Kasumi-1 (cell line): Measurements from ENCODE around the gene POLD3.
"Not testable (repeated sequence)": the region's sequence is repeated elsewhere in the genome, so short reads cannot be mapped to it uniquely, and the experiment has no call there.

Experiments used
- DNase-seq, 2 experiments: peaks; one replicate each; lab custom pipeline; 2025; lab: John Stamatoyannopoulos, UW

The POLD3 gene

DNA sequence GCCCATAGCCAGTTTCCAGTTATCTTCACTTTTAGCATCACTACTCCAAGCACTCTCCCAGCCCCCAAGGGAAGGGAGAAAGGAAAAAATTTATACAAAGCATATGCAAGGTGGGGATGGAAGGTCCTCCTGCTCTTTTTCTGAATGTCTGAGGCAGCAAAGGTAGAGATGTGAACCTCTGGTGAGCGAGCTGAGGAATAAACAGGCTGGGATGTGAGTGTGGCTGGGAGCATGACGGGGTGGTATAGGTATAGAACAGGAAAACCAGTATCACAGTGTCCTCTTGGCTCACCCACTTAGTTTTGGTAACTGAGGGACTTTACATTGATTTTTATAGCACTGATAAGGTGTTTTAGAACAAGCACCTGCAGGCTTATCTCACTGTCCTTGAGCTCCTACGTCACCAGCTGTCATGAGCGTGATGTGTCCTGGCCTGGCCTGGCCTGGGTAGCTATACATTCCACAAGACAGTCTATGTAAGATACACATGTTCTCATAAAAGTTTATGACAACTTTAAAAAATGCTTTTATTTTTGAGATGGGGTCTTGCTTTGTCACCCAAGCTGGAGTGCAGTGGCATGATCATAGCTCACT, 10.3 kb upstream of the POLD3 start:
- no peak for DNase-seq

DNA sequence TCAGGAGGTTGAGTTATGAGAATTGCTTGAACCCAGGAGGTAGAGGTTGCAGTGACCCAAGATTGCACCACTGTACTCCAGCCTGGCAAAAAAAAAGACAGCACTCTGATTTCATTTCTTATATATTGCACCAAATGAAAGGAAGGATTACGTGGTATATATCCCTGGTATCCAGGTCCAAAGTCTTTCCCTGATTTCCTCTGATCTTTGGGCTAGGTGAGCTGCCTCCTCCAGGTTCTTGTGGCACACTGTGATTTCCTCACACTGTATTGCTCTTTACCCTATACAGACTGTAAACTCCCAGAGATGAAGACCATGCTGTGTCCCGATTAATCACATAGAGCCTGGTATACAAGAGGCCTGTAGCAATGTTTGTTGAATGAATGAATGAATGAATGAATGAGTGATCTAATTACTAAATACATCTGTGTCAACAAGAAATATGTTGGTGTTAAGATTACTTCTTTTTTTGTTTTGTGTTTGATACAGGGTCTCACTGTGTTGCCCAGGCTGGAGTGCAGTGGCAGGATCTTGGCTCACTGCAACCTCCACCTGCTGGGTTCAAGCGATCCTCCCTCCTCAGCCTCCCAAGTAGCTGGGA, 9.3 kb upstream of the POLD3 start:
- no peak for DNase-seq

DNA sequence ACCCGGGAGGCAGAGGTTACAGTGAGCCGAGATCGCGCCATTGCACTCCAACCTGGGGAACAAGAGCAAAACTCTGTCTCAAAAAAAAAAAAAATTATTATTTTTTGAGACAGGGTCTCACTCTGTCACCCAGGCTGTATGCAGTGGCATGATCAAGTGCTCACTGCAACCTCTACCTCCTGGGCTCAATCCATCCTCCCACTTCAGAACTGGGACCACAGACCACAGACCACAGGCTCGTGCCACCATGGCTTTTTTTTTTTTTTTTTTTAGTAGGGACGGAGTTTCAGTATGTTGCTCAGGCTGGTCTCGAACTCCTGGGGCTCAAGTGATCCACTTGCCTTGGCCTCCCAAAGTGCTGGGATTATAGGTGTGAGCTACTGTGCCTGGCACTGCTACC, 1.9 kb upstream of the POLD3 start:
- not testable (repeated sequence) for DNase-seq

DNA sequence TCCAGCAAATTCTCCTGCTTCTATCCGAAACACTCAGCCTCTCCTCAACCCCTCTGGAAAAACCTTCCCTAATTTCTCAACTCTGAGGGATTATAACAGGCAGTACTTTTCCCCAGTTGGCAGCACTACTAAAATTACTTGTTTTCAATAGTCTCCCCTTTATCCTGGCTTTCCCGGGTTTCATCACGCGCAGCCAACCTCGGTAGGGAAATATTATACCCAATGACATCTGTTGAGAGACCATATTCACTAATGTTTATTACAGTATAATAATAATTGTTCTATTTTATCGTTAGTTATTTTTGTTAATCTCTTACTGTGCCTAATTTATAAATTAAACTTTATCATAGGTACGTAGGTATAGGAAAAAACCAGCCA, 330 bp upstream of the POLD3 start:
- DNase-seq: no peak

DNA sequence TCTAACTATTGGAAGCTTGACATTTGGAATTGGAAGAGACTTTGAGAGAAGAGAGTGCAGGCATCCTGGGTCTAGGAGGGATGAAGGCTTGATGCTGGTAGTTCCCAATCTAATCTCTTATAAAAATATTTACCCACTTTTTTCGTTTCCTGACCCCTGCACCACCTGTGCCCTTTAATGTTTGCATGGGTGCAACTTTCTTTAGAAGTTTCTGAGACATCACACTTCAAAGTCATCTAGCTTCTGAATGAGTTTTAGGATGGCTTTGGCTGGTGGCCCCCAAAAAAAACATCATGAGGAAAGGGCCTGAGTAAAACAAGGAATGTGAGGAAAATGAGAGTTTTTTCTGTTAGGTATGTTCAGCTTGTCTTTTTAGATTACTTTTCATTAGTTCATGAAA, 1.1 kb downstream of the POLD3 start:
- DNase-seq: no peak

DNA sequence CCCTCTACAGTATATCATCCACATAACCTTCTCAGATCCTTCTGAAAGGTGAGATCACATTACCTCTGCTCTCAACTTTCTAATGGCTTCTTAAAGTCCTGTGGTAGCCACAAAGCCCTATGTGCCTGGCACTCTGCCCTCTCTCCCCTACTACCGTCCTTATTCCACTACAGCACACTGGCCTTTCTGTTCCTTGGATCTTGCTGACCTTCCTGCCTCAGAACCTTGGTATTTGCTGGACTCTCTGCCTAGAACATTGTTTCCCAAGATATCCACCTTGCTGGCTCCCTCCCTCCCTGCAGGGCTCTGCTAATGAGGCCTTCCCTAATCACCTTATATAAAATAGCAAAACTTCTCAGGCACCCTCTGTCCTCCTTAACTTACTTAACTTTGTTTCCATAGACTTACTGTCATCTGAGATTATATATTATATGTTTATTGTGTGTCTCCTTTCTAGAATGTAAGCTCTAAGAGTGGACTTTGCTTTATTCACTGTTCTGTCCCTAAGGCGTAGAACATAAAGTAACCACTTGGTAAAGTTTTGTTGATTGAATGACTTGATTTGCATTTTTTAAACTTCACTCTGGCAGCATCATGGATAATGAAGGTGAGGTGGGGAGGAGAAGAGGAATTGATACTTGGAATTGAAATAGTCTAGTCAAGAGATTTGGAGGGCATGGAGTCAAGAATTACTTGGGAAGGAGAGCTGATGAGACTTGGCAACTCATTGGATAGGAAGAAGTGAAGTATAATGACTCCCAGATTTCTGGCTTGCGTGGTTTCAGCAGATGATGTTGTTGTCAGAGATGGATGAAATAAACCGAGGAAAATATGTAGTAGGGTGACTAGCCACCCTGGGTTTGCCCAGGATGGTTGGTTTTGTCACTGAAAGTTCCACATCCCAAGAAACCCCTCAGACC, 10.5 kb downstream of the POLD3 start:
- no peak for DNase-seq

DNA sequence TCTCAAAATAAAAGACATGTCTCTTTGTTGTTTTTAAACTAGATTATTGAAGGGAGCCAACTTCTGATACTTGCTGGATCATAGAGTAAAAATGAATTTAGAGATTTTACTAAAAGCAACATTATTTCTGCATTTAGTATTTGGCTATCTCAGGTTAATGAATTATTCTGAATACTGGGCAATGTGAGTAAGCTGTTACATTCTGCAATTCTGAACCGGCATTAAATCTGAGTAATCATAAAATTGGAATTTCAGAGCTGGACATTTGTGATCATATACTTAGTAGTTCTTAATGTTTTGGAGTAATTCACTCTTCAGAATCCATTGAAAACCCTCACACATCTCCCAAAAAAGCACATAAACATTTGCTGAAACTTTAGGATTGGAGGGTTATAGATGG, 11.5 kb downstream of the POLD3 start:
- no peak for DNase-seq

DNA sequence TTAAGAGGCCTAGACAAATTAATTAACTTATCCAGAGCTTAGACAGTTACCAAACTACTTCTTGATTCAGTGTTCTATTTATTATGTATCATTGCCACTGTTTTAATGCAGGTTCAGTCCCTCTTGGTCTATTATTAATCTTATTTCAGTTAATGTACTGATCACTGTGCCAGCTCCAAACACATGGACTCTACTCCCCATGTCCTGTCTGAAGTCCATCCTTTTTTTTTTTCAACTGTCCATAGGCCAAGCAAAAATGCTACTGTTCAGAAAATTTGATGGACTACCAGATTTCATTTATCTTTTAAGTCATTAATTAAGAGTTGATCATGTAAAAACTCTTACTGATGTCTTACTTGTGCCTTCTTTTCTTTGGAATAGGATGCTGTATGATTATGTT, 11.9 kb downstream of the POLD3 start:
- DNase-seq: no peak

DNA sequence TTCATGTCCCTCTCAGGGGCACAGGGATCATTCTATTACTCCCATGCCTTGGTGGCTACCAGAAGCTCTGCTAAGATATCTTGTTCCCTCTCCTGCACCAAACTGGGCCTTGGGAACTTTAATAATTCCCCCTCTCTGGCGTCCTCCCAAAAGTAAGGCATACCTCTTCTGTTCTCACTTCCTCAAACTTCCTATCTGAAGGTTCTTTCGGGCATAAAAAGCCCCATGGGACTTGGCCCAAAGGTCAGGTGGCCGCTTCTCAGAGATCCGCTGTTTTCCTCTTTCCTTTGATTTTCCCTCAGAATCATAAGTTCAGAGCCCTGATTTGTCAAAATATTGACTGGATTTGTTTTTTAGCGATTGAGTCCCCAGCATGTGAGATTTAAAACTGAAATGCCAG, 13.0 kb downstream of the POLD3 start:
- DNase-seq: no peak

DNA sequence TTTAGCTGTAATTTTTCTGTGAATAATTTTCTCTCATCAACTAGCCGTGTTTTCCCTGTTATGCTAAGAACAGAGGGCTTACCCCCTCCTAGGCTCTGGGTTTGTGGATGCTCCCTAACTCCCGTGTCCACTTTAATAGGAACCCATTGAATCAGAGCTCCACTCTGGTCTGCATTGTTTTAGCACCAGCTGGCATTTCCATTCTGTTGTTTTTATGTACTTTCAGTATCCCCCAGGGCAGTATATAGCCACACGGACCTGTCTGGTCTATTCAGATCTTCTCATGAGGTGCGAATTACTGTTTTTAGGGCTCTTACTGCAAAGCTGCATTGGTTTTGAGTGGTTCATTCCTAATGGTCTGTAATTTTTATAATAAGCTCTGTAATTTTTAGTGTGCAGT, 16.0 kb downstream of the POLD3 start:
- DNase-seq: no peak

DNA sequence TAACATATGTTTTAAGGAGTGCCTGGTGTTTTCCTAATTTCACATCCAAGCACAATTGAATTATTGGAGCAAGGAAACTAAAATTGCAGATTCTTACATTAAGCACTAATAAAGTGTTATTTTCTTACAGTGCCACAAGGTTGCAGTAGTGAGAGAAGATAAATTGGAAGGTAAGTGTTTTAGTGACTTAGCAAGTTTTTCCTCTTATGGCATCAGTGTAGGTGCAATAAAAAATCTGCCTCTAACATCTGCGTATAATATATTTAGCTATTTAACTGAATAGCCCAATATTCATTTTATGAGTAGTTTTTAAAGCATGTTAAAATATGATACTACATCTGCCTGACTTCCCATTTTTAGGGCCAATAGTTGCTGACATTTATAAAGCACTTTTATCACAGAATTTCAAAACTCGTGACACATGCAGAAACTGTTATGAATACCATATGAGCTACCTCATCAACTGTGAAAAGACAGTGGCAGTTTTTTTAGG, 19.0 kb downstream of the POLD3 start:
- DNase-seq: peak; percentile 43 to 66

DNA sequence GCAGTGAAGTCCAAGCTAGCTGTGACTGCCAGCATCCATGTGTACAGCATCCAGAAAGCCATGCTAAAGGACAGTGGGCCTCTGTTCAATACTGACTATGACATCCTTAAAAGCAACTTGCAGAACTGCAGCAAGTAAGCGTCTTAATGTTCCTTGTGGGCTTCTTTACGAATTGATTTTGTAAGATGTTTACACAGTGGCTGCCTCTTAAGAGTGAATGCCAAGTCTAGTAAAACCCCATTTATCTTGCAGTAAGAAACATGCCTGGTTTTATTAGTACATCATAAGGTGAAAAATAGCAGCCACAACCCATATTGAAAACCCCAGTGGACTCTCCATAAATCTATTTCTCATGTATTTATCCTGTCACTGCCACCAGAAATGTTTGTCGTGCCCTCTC, 20.5 kb downstream of the POLD3 start:
- DNase-seq: no peak

DNA sequence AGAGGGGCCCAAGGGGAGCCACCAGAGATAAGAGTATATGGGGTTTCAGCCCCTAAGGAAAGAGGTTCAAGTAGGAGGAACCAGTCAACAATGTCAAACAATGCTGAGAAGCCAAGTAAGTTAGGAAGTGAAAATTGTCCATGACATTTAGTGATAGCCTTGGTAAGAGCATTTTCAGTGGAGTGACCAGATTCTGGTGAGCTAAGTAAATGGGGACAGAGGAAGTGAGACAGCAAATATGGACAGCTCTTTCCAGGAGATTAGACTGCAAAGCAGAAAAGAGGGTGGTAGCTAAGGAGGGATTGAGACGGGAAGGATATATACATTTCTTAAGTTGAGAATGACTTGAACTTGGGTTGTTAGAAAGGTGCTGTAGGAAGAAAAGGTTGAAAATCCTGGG, 22.9 kb downstream of the POLD3 start:
- no peak for DNase-seq

DNA sequence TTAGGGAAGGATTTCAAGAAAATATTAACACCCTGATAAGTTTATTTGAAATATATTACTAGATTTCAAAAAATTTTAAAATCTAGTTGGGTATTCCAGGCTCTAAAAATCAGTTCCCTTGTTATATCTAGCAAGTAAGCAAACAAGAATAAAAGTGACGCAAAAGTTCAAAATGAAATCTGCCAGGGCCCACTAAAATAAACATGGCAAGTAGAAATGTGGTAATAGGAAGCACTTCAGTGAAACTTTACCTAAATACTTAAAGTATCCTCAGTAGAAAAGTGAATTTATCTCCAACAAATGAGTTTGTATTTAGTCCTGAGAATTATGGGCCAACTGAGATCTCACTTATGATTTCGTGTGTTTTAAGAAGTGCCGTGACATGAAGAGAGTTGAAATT, 23.6 kb downstream of the POLD3 start:
- DNase-seq: no peak

DNA sequence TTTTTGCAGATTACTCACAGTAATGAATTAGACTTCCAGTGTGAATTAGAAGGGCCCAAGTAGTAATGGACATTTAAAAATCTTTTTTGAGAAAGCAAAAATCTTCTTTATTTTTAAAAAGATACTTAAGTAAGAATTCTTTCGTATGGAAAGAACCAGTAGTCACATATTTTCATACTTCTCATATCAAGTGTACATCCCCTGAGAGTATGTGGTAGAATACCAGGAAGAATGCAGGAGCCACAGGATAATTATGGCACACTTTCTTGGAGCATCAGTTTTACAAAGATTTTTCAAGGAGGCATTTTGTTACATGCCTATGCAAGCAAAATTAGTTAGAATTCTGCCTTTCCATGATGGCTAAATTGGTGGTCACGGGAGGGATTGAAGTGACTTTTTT, 28.1 kb downstream of the POLD3 start:
- no peak for DNase-seq

DNA sequence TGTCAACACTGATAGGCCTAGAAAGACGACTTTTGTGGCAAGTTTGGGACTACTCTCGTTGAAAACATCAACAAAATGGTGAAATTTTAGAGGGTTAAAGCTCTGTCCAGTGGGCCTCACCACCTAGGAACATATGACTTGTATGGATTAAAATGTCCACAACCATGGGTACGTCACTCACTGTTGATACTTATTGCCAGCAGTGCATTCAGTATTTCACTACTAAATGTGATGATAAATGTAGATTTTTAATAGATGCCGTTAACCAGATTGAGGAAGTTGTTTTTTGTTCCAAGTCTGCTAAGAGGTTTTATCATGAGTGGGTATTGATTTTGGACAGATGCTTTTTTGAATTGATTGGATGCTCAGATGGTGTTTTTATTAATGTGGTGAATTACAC, 33.7 kb downstream of the POLD3 start:
- no peak for DNase-seq

DNA sequence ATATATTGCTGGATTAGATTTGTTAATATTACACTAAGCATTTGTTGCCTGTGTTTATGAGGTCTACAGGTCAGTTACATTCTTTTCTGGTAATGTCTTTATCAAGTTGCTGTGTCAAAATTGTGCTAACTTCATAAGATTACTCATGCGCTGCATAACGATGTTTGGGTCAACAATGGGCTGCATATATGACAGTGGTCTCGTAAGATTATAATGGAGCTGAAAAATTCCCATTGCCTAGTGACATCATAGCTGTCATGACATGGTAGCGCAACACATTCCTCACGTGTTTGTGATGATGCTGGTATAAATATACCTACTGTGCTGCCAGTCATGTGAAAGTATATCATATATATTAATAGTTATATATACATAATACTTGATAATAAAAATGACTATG, 34.2 kb downstream of the POLD3 start:
- no peak for DNase-seq

DNA sequence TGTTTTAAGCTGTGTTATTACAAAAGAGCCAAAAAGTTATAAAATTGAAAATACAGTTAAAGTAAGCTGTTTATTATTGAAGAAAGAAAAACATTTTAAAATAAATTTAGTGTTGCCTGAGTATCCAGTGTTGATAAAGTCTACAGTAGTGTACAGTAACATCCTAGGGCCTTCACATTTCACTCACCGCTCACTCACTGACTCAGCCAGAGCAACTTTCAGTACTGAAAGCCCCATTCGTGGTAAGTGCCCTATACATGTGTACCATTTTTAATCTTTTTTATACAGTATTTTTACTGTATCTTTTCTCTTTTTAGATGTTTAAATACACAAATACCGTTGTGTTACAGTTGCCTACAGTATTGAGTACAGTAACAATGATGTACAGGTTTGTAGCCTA, 35.0 kb downstream of the POLD3 start:
- DNase-seq: no peak

DNA sequence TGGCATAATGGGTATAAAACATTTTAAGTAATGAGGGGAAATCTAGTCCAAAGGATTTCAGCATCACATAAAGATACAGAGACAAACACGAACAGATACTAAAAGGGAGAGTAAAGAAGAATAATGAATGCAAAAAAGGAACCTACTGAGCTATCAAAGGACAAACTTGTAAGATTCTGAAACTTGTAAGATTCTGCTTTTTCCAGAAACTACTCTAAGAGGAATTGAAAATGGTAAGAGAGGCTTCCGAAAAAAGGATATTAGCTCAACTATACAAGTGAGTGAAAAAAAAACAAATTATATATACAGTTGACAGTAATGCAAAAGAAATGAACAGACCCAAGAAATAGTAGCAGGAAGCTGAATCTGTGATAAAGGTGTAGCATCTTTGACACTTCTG, 37.7 kb downstream of the POLD3 start:
- DNase-seq: no peak

DNA sequence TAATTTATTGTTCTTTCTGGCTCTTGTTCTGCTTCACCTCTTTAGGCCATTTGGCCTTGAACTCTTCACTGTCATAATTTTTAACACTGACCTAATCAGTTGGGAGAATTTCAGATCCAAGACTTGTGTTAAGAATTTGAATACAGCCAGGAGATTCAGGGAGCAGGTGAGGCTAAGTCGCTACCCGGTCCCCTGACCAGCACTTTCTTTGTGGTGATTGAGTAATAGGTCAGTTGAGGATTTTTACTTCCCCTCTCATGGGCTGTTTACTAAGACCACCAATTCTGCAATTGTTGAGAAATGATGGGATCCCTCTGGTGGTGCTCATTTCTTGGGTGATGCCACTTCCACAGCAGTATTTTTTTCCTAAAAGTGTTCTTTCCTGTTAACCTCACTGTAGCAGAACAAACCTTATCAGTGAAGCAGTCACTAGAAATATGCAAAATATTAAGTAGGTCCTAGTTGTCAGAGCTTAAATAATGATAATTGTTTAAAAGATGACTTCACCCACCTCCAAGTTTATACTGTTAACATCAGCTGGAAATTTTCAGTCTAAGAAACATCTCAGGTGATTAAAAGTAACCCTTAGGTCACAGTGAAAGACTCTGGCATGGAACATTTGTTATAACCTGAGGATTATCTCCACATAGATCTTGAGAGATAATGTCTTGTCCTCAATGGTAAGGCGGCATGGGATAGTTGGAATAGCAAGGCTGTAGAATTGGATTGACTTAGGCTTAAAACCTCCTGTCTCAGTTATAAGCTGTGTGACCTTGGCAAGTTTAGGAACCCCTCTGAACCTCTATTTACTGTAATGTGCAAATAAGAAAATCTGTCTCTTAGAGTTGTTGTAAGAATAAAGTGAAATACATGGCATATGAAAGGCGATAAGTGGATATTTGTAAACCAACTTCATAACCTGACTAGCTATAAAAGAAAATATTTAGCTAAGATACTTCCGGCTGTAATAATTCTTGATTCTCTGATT, 41.3 kb downstream of the POLD3 start:
- DNase-seq: no peak

DNA sequence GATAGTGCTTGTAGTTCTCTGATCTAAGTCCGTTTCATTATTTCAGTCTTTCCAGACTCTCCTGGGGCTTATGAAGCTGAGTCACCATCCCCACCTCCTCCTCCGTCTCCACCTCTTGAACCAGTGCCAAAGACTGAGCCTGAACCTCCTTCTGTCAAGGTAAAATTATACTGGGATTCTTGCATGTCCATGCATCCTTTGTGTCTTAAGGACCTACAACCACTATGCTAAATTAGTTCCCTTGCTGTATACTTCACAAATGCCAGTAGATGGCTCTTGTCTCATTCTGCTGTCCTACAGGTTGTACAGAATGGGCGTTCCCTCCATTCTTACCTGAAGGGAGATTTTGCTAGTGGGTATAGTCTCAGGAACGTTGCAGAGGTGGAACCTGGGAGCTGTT, 42.2 kb downstream of the POLD3 start:
- peak; percentile 12 to 23 for DNase-seq

DNA sequence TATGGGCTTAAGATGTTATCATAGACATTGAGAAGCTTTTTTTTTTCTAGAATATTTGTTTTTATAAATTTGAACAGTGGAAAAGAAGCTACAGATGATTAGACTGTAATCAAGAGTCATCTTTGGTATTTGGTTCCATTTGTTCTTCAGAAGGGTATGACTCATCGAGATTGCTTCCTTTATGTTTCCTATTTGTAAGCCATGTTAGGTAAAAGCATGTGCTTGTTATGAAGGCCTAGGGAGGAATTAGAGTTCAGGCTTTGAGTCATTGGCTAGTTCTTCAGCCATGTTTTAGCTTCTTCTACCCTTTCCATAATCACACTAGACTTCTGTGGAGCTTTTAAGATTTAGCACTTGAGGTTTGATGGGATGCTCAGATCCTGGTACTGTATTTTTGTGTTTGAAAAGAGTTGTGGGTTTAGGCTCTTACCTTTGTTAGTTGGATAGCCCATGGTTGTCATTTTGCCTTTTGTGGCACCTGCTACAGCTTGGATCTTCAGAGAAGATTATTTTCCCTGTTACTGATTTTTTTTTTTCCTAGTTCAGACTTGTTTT, 44.3 kb downstream of the POLD3 start:
- DNase-seq: peak; percentile 9 to 15
